Neural cell (in vitro differentiated cells): ENCODE results near the gene ZNF500. TPM values are rescaled to one million over a fixed set of nuclear protein-coding genes. Genes with fewer than 3 reads are reported as not detected.

Source experiments
- H2AFZ ChIP-seq: fragments of 200-600, 300-800 bp; sonication (generic), shearing (Covaris generic); 2 replicates; pipeline ENCODE4 v1.6.0; 2014; ENCODE audit warnings: low read depth, mild to moderate bottlenecking, antibody characterized with exemption, low read length, moderate library complexity
- H3F3A ChIP-seq: fragments of 200-600 bp; shearing (Covaris generic); 2 replicates; pipeline ENCODE4 v1.6.1; 2016; ENCODE audit warnings: mild to moderate bottlenecking, moderate library complexity, mixed read lengths, antibody characterized with exemption, low read length; ENCODE audit not compliant: insufficient read depth, poor library complexity, severe bottlenecking
- H3K27ac ChIP-seq: fragments of 200-600, 300-800 bp; sonication (generic), shearing (Covaris generic); 2 replicates; pipeline ENCODE4 v1.5.1; 2014; ENCODE audit warnings: mild to moderate bottlenecking, low read length, moderate library complexity
- H3K27me3 ChIP-seq: fragments of 300-800, 200-600 bp; sonication (generic), shearing (Covaris generic); 2 replicates; pipeline ENCODE4 v1.6.0; 2014; ENCODE audit warnings: mild to moderate bottlenecking, low read depth, low read length, moderate library complexity; ENCODE audit not compliant: insufficient read depth
- H3K36me3 ChIP-seq: fragments of 300-800, 200-600 bp; sonication (generic), shearing (Covaris generic); 2 replicates; pipeline ENCODE4 v1.5.1; 2014; ENCODE audit warnings: mild to moderate bottlenecking, antibody characterized with exemption, low read length, moderate library complexity; ENCODE audit not compliant: insufficient read depth
- H3K4me2 ChIP-seq: fragments of 300-800, 200-600 bp; sonication (generic), shearing (Covaris generic); 2 replicates; pipeline ENCODE4 v1.6.0; 2014; ENCODE audit warnings: mild to moderate bottlenecking, low read length
- H3K4me3 ChIP-seq: fragments of 300-800, 200-600 bp; sonication (generic), shearing (Covaris generic); 2 replicates; pipeline ENCODE4 v1.5.1; 2014; ENCODE audit warnings: mild to moderate bottlenecking, low read length, moderate library complexity
- H3K79me2 ChIP-seq: fragments of 200-600 bp; shearing (Covaris generic); replicated peaks from 2 replicates; pipeline ENCODE4 v1.6.0; 2014; ENCODE audit warnings: mild to moderate bottlenecking, low read length, moderate library complexity; ENCODE audit not compliant: insufficient read depth
- H3K9ac ChIP-seq: fragments of 300-800, 200-600 bp; sonication (generic), shearing (Covaris generic); 2 replicates; pipeline ENCODE4 v1.6.1; 2016; ENCODE audit warnings: mild to moderate bottlenecking, low read length, mixed read lengths
- H3K9me2 ChIP-seq: fragments of 200-600 bp; shearing (Covaris generic); 2 replicates; pipeline ENCODE4 v1.6.1; 2016; ENCODE audit warnings: mild to moderate bottlenecking, low read length, mixed read lengths; ENCODE audit not compliant: insufficient read depth
- H3K9me3 ChIP-seq: fragments of 200-600, 300-800 bp; sonication (generic), shearing (Covaris generic); 2 replicates; pipeline ENCODE4 v1.6.1; 2016; ENCODE audit warnings: mild to moderate bottlenecking, mixed run types, low read length, moderate library complexity, mixed read lengths
- H4K20me1 ChIP-seq: fragments of 200-600 bp; shearing (Covaris generic); 2 replicates; pipeline ENCODE4 v1.6.1; 2016; ENCODE audit warnings: mild to moderate bottlenecking, mixed run types; ENCODE audit not compliant: insufficient read depth
- CTCF ChIP-seq: fragments of 450-650 bp; IDR thresholded peaks from 2 replicates; pipeline ENCODE4 v1.5.1; 2014; ENCODE audit warnings: antibody characterized with exemption, mild to moderate bottlenecking, moderate library complexity; ENCODE audit not compliant: poor library complexity, severe bottlenecking
- EP300 ChIP-seq: fragments of 450-650 bp; conservative IDR thresholded peaks from 2 replicates; pipeline ENCODE4 v1.6.1; 2014; ENCODE audit warnings: antibody characterized with exemption, mild to moderate bottlenecking, moderate library complexity; ENCODE audit not compliant: poor library complexity, severe bottlenecking
- EZH2 ChIP-seq: fragments of 200-600, 300-800 bp; shearing (Covaris generic), sonication (generic); IDR thresholded peaks from 2 replicates; pipeline ENCODE4 v1.6.1; 2014; ENCODE audit warnings: antibody characterized with exemption, low read length, borderline replicate concordance, mild to moderate bottlenecking; ENCODE audit not compliant: insufficient read depth, poor library complexity, severe bottlenecking
- MXI1 ChIP-seq: fragments of 450-650 bp; conservative IDR thresholded peaks from 2 replicates; pipeline ENCODE4 v1.6.1; 2014; ENCODE audit warnings: antibody characterized with exemption, mild to moderate bottlenecking; ENCODE audit not compliant: poor library complexity, severe bottlenecking
- POLR2AphosphoS5 ChIP-seq: IDR thresholded peaks from 2 replicates; pipeline ENCODE4 v1.6.1; 2012
- RAD21 ChIP-seq: fragments of 450-650 bp; conservative IDR thresholded peaks from 2 replicates; pipeline ENCODE4 v1.6.1; 2014; ENCODE audit warnings: antibody characterized with exemption, mild to moderate bottlenecking, moderate library complexity
- REST ChIP-seq: IDR thresholded peaks from 2 replicates; pipeline ENCODE4 v1.6.1; 2012; ENCODE audit warnings: borderline replicate concordance
- SMC3 ChIP-seq: fragments of 450-650 bp; conservative IDR thresholded peaks from 2 replicates; pipeline ENCODE4 v1.6.1; 2014; ENCODE audit warnings: antibody characterized with exemption, mild to moderate bottlenecking, moderate library complexity; ENCODE audit not compliant: poor library complexity
- TAF1 ChIP-seq: IDR thresholded peaks from 2 replicates; pipeline ENCODE4 v1.6.1; 2012; ENCODE audit warnings: low read depth
- polyA plus RNA-seq: library from polyadenylated mRNA; depleted of rRNA; stranded (reverse); fragments of >200 nt; gene quantifications from 2 replicates; pipeline ENCODE4 v1.2.3, GENCODE V29; 2014

ZNF500 gene
- polyA plus RNA-seq, 1 donor from 2014 or later, result 16.0 TPM

GRCh38 chr16:4763791-4764190 is 3.2 kb downstream of the ZNF500 start:
- Histone ChIP-seq H2AFZ (no peak overlapping the region), H3K4me2 (no peak overlapping the region), H3K36me3 (no peaks in the 10 kb centered on the region), H3K27ac (no peak overlapping the region), H3K9ac (no peak overlapping the region), H3F3A (no peaks in the 10 kb centered on the region), H3K9me2 (no peaks in the 10 kb centered on the region), H4K20me1 (no peaks in the 10 kb centered on the region), H3K27me3 (no peaks in the 10 kb centered on the region), H3K4me3 (no peak overlapping the region), H3K79me2 (peaks cover 12% of the 10 kb centered on the region), H3K9me3 (no peaks in the 10 kb centered on the region)
- no peak for TF ChIP-seq TAF1

- Histone ChIP-seq H3K27ac (no peak overlapping the region), H3K9me2 (no peaks in the 10 kb centered on the region), H3K36me3 (no peaks in the 10 kb centered on the region), H3K4me2 (no peak overlapping the region), H3K79me2 (peaks cover 12% of the 10 kb centered on the region), H3F3A (no peaks in the 10 kb centered on the region), H2AFZ (no peak overlapping the region), H3K9ac (no peak overlapping the region), H3K9me3 (no peaks in the 10 kb centered on the region), H4K20me1 (no peaks in the 10 kb centered on the region), H3K4me3 (no peak overlapping the region), H3K27me3 (no peaks in the 10 kb centered on the region)
- TF ChIP-seq RAD21 (no peak), MXI1 (no peak), TAF1 (no peak), SMC3 (no peak), EZH2 (no peak), CTCF (no peak), EP300 (no peak), REST (no peak), POLR2AphosphoS5 (no peak)
These were observed 4.8 kb downstream of the ZNF500 start for GRCh38 chr16:4762205-4762604.

GRCh38 chr16:4760221-4760910 is 6.6 kb downstream of the ZNF500 start:
- H2AFZ ChIP-seq, result no peak overlapping the region
- no peaks in the 10 kb centered on the region for H3K9me3 ChIP-seq
- H3K9ac ChIP-seq, result no peak overlapping the region
- TF ChIP-seq REST (no peak), CTCF (no peak), POLR2AphosphoS5 (no peak), EZH2 (no peak), TAF1 (no peak), EP300 (no peak), RAD21 (no peak), MXI1 (no peak), SMC3 (no peak)
- H3K4me3 ChIP-seq, result no peak overlapping the region
- H3K27ac ChIP-seq, result no peak overlapping the region
- H3K4me2 ChIP-seq, result no peak overlapping the region
- no peaks in the 10 kb centered on the region for H3K9me2 ChIP-seq
- no peaks in the 10 kb centered on the region for H4K20me1 ChIP-seq
- peaks cover 5% of the 10 kb centered on the region for H3K36me3 ChIP-seq
- no peaks in the 10 kb centered on the region for H3F3A ChIP-seq
- H3K27me3 ChIP-seq, result no peaks in the 10 kb centered on the region
- H3K79me2 ChIP-seq, result no peaks in the 10 kb centered on the region
